GM19372 (cell line): ENCODE data around the gene ANKS1B.
"Not testable (repeated sequence)": the region's sequence is repeated elsewhere in the genome, so short reads cannot be mapped to it uniquely, and the experiment has no call there.

Experiments used
- ATAC-seq: cut with Tn5 transposase; IDR thresholded peaks from one replicate; pipeline ENCODE4 v1.9.1; 2021; ENCODE audit warnings: mild to moderate bottlenecking, low read depth, moderate library complexity; ENCODE audit not compliant: unreplicated experiment

ANKS1B gene

GRCh38 chr12:99712281-99712680 lies 272.5 kb downstream of the ANKS1B start:
- ATAC-seq = no peak

- no peak for ATAC-seq
Measured at GRCh38 chr12:99711246-99711645, 273.5 kb downstream of the ANKS1B start.

- ATAC-seq = no peak
Measured at GRCh38 chr12:99709619-99710018, 275.1 kb downstream of the ANKS1B start.

- no peak for ATAC-seq
Measured at GRCh38 chr12:99709116-99709515, 275.6 kb downstream of the ANKS1B start.

- ATAC-seq = no peak
Measured at GRCh38 chr12:99707883-99708282, 276.9 kb downstream of the ANKS1B start.

GRCh38 chr12:99706736-99707473 lies 277.8 kb downstream of the ANKS1B start:
- ATAC-seq = no peak

GRCh38 chr12:99704458-99704857 lies 280.3 kb downstream of the ANKS1B start:
- no peak for ATAC-seq

- ATAC-seq = no peak
Measured at GRCh38 chr12:99704036-99704435, 280.7 kb downstream of the ANKS1B start.

GRCh38 chr12:99700032-99700431 lies 284.7 kb downstream of the ANKS1B start:
- no peak for ATAC-seq

GRCh38 chr12:99695050-99695449 lies 289.7 kb downstream of the ANKS1B start:
- no peak for ATAC-seq

- no peak for ATAC-seq
Measured at GRCh38 chr12:99686142-99686541, 298.6 kb downstream of the ANKS1B start.

- no peak for ATAC-seq
Measured at GRCh38 chr12:99680276-99680675, 304.5 kb downstream of the ANKS1B start.

- no peak for ATAC-seq
Measured at GRCh38 chr12:99670635-99671034, 314.1 kb downstream of the ANKS1B start.

- no peak for ATAC-seq
Measured at GRCh38 chr12:99658671-99659349, 325.9 kb downstream of the ANKS1B start.

- ATAC-seq = no peak
Measured at GRCh38 chr12:99649551-99649950, 335.2 kb downstream of the ANKS1B start.

- no peak for ATAC-seq
Measured at GRCh38 chr12:99648183-99648582, 336.6 kb downstream of the ANKS1B start.

- no peak for ATAC-seq
Measured at GRCh38 chr12:99647453-99647852, 337.3 kb downstream of the ANKS1B start, which contains the start of gene GARIN6. Gene GARIN6 (plus strand): TSS chr12:99647753. CDS start chr12:99648175, 422 bp downstream.

GRCh38 chr12:99644629-99645028 lies 340.1 kb downstream of the ANKS1B start:
- no peak for ATAC-seq

GRCh38 chr12:99627459-99627858 lies 357.3 kb downstream of the ANKS1B start:
- no peak for ATAC-seq

- ATAC-seq = not testable (repeated sequence)
Measured at GRCh38 chr12:99624591-99624990, 360.1 kb downstream of the ANKS1B start.

GRCh38 chr12:99620159-99620479 lies 364.6 kb downstream of the ANKS1B start:
- ATAC-seq = no peak
